ENCODE data around the gene EMCN.
"Not testable (repeated sequence)": the region's sequence is repeated elsewhere in the genome, so short reads cannot be mapped to it uniquely, and the experiment has no call there.

Gene EMCN

GRCh38 chr4:100379583-100380105 is 138.2 kb downstream of the EMCN start:
- Histone ChIP-seq H3K36me3 (ENCODE audit: control insufficient read depth, insufficient read depth, low read length, severe bottlenecking) (no peaks in the 10 kb centered on the region), H3K4me1 (ENCODE audit: control insufficient read depth, insufficient read depth, low read length) (no peaks in the 10 kb centered on the region), H3K9ac (ENCODE audit: low read length) (no peak overlapping the region), H3K9me3 (ENCODE audit: control insufficient read depth, low read length) (no peaks in the 10 kb centered on the region), H3K4me3 (ENCODE audit: low read length) (no peak overlapping the region), H3K27me3 (replicated peaks; ENCODE audit: control insufficient read depth, insufficient read depth, low read length) (no peaks in the 10 kb centered on the region)
- DNase-seq (ENCODE audit: low read depth): no peak

GRCh38 chr4:100372432-100372831 is 145.4 kb downstream of the EMCN start:
- Histone ChIP-seq H3K9me3 (ENCODE audit: control insufficient read depth, low read length) (no peaks in the 10 kb centered on the region), H3K4me1 (ENCODE audit: control insufficient read depth, insufficient read depth, low read length) (no peaks in the 10 kb centered on the region), H3K9ac (ENCODE audit: low read length) (no peak overlapping the region), H3K4me3 (ENCODE audit: low read length) (no peak overlapping the region), H3K27me3 (replicated peaks; ENCODE audit: control insufficient read depth, insufficient read depth, low read length) (no peaks in the 10 kb centered on the region), H3K36me3 (ENCODE audit: control insufficient read depth, insufficient read depth, low read length, severe bottlenecking) (no peaks in the 10 kb centered on the region)
- DNase-seq (ENCODE audit: low read depth): no peak

- H3K27me3 ChIP-seq (replicated peaks; ENCODE audit: control insufficient read depth, insufficient read depth, low read length): no peaks in the 10 kb centered on the region
- no peak for DNase-seq (ENCODE audit: low read depth)
- no peak overlapping the region for H3K9ac ChIP-seq (ENCODE audit: low read length)
- no peaks in the 10 kb centered on the region for H3K36me3 ChIP-seq (ENCODE audit: control insufficient read depth, insufficient read depth, low read length, severe bottlenecking)
- no peaks in the 10 kb centered on the region for H3K9me3 ChIP-seq (ENCODE audit: control insufficient read depth, low read length)
- no peaks in the 10 kb centered on the region for H3K4me1 ChIP-seq (ENCODE audit: control insufficient read depth, insufficient read depth, low read length)
- H3K4me3 ChIP-seq (ENCODE audit: low read length): no peak overlapping the region
Measured at GRCh38 chr4:100369871-100370270, 148.0 kb downstream of the EMCN start.

- no peaks in the 10 kb centered on the region for H3K9me3 ChIP-seq (ENCODE audit: control insufficient read depth, low read length)
- peak; percentile 67 for DNase-seq (ENCODE audit: low read depth)
- no peaks in the 10 kb centered on the region for H3K4me1 ChIP-seq (ENCODE audit: control insufficient read depth, insufficient read depth, low read length)
- H3K9ac ChIP-seq (ENCODE audit: low read length): no peak overlapping the region
- H3K36me3 ChIP-seq (ENCODE audit: control insufficient read depth, insufficient read depth, low read length, severe bottlenecking): no peaks in the 10 kb centered on the region
- no peak overlapping the region for H3K4me3 ChIP-seq (ENCODE audit: low read length)
- H3K27me3 ChIP-seq (replicated peaks; ENCODE audit: control insufficient read depth, insufficient read depth, low read length): no peaks in the 10 kb centered on the region
Measured at GRCh38 chr4:100367451-100367850, 150.4 kb downstream of the EMCN start.

- no peaks in the 10 kb centered on the region for H3K4me1 ChIP-seq (ENCODE audit: control insufficient read depth, insufficient read depth, low read length)
- no peaks in the 10 kb centered on the region for H3K36me3 ChIP-seq (ENCODE audit: control insufficient read depth, insufficient read depth, low read length, severe bottlenecking)
- no peak overlapping the region for H3K4me3 ChIP-seq (ENCODE audit: low read length)
- H3K9ac ChIP-seq (ENCODE audit: low read length): no peak overlapping the region
- H3K27me3 ChIP-seq (replicated peaks; ENCODE audit: control insufficient read depth, insufficient read depth, low read length): no peaks in the 10 kb centered on the region
- no peaks in the 10 kb centered on the region for H3K9me3 ChIP-seq (ENCODE audit: control insufficient read depth, low read length)
- DNase-seq (ENCODE audit: low read depth): peak; percentile 4
Measured at GRCh38 chr4:100366213-100366612, 151.6 kb downstream of the EMCN start.

- Histone ChIP-seq H3K9ac (ENCODE audit: low read length) (no peak overlapping the region), H3K9me3 (ENCODE audit: control insufficient read depth, low read length) (peaks cover 4% of the 10 kb centered on the region)
Measured at GRCh38 chr4:100362366-100362765, 155.5 kb downstream of the EMCN start.

GRCh38 chr4:100361336-100361735 is 156.5 kb downstream of the EMCN start:
- DNase-seq (ENCODE audit: low read depth): no peak
- Histone ChIP-seq H3K4me3 (ENCODE audit: low read length) (no peak overlapping the region), H3K4me1 (ENCODE audit: control insufficient read depth, insufficient read depth, low read length) (no peaks in the 10 kb centered on the region), H3K36me3 (ENCODE audit: control insufficient read depth, insufficient read depth, low read length, severe bottlenecking) (no peaks in the 10 kb centered on the region), H3K9ac (ENCODE audit: low read length) (no peak overlapping the region), H3K9me3 (ENCODE audit: control insufficient read depth, low read length) (peaks cover 5% of the 10 kb centered on the region), H3K27me3 (replicated peaks; ENCODE audit: control insufficient read depth, insufficient read depth, low read length) (no peaks in the 10 kb centered on the region)

More at GRCh38 chr4:100362366-100362765, 155.5 kb downstream of the EMCN start:
- H3K4me1 ChIP-seq (ENCODE audit: control insufficient read depth, insufficient read depth, low read length): no peaks in the 10 kb centered on the region
- H3K4me3 ChIP-seq (ENCODE audit: low read length): no peak overlapping the region
- H3K36me3 ChIP-seq (ENCODE audit: control insufficient read depth, insufficient read depth, low read length, severe bottlenecking): no peaks in the 10 kb centered on the region
- peak; percentile 16 for DNase-seq (ENCODE audit: low read depth)
- no peaks in the 10 kb centered on the region for H3K27me3 ChIP-seq (replicated peaks; ENCODE audit: control insufficient read depth, insufficient read depth, low read length)

- no peak for DNase-seq (ENCODE audit: low read depth)
- Histone ChIP-seq H3K27me3 (replicated peaks; ENCODE audit: control insufficient read depth, insufficient read depth, low read length) (no peaks in the 10 kb centered on the region), H3K9ac (ENCODE audit: low read length) (no peak overlapping the region), H3K4me1 (ENCODE audit: control insufficient read depth, insufficient read depth, low read length) (no peaks in the 10 kb centered on the region), H3K36me3 (ENCODE audit: control insufficient read depth, insufficient read depth, low read length, severe bottlenecking) (no peaks in the 10 kb centered on the region), H3K4me3 (ENCODE audit: low read length) (no peak overlapping the region), H3K9me3 (ENCODE audit: control insufficient read depth, low read length) (peaks cover 5% of the 10 kb centered on the region)
Measured at GRCh38 chr4:100360211-100360610, 157.6 kb downstream of the EMCN start.

GRCh38 chr4:100359441-100359840 is 158.4 kb downstream of the EMCN start:
- no peak for DNase-seq (ENCODE audit: low read depth)
- no peak overlapping the region for H3K9ac ChIP-seq (ENCODE audit: low read length)
- no peaks in the 10 kb centered on the region for H3K4me1 ChIP-seq (ENCODE audit: control insufficient read depth, insufficient read depth, low read length)
- H3K9me3 ChIP-seq (ENCODE audit: control insufficient read depth, low read length): peaks cover 5% of the 10 kb centered on the region
- no peaks in the 10 kb centered on the region for H3K27me3 ChIP-seq (replicated peaks; ENCODE audit: control insufficient read depth, insufficient read depth, low read length)
- no peak overlapping the region for H3K4me3 ChIP-seq (ENCODE audit: low read length)
- no peaks in the 10 kb centered on the region for H3K36me3 ChIP-seq (ENCODE audit: control insufficient read depth, insufficient read depth, low read length, severe bottlenecking)

- H3K4me1 ChIP-seq (ENCODE audit: control insufficient read depth, insufficient read depth, low read length): no peaks in the 10 kb centered on the region
- no peaks in the 10 kb centered on the region for H3K36me3 ChIP-seq (ENCODE audit: control insufficient read depth, insufficient read depth, low read length, severe bottlenecking)
- no peak for DNase-seq (ENCODE audit: low read depth)
- H3K9me3 ChIP-seq (ENCODE audit: control insufficient read depth, low read length): peaks cover 5% of the 10 kb centered on the region
- no peak overlapping the region for H3K9ac ChIP-seq (ENCODE audit: low read length)
- H3K27me3 ChIP-seq (replicated peaks; ENCODE audit: control insufficient read depth, insufficient read depth, low read length): no peaks in the 10 kb centered on the region
- H3K4me3 ChIP-seq (ENCODE audit: low read length): no peak overlapping the region
Measured at GRCh38 chr4:100357542-100357941, 160.3 kb downstream of the EMCN start.

- no peak for DNase-seq (ENCODE audit: low read depth)
- Histone ChIP-seq H3K9ac (ENCODE audit: low read length) (no peak overlapping the region), H3K4me3 (ENCODE audit: low read length) (no peak overlapping the region), H3K9me3 (ENCODE audit: control insufficient read depth, low read length) (peaks cover 5% of the 10 kb centered on the region), H3K4me1 (ENCODE audit: control insufficient read depth, insufficient read depth, low read length) (no peaks in the 10 kb centered on the region), H3K36me3 (ENCODE audit: control insufficient read depth, insufficient read depth, low read length, severe bottlenecking) (no peaks in the 10 kb centered on the region), H3K27me3 (replicated peaks; ENCODE audit: control insufficient read depth, insufficient read depth, low read length) (no peaks in the 10 kb centered on the region)
Measured at GRCh38 chr4:100356172-100356571, 161.7 kb downstream of the EMCN start.

GRCh38 chr4:100352352-100352751 is 165.5 kb downstream of the EMCN start:
- H3K9ac ChIP-seq (ENCODE audit: low read length); H3K9me3 ChIP-seq (ENCODE audit: control insufficient read depth, low read length); DNase-seq (ENCODE audit: low read depth); H3K36me3 ChIP-seq (ENCODE audit: control insufficient read depth, insufficient read depth, low read length, severe bottlenecking); H3K4me1 ChIP-seq (ENCODE audit: control insufficient read depth, insufficient read depth, low read length); H3K27me3 ChIP-seq (replicated peaks; ENCODE audit: control insufficient read depth, insufficient read depth, low read length); H3K4me3 ChIP-seq (ENCODE audit: low read length): not testable (repeated sequence)

Data from adipocyte (in vitro differentiated cells).